Measurements from ENCODE around the gene SLC5A10.
A peak's percentile ranks its signal among the peaks of the same experiment; 100 is the strongest.

Gene SLC5A10

GRCh38 chr17:18984273-18985114 lies 32.5 kb downstream of the SLC5A10 start:
- no peak for DNase-seq (ENCODE audit: low spot score)

GRCh38 chr17:18985475-18985874 lies 33.5 kb downstream of the SLC5A10 start:
- DNase-seq (ENCODE audit: low spot score), result no peak

GRCh38 chr17:18986541-18987229 lies 34.7 kb downstream of the SLC5A10 start:
- no peak for DNase-seq (ENCODE audit: low spot score)

DNA sequence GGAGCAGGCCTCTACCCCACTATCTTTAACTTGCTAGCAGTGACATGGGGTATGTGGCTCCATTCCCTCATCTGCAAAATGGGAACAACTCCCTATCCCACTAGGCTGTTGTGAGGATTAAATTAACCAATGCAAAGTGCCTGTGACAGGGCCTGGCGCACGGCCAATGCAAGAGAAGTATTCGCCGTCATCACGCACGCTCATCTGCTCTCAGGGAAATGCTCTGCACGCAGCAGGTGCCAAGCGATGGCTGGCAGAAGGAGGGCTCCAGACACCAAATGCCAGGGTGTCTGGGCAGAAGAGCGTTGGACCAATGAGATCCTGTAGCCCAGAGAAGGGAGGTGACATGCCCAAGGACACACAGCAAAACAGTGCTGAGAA lies 35.3 kb downstream of the SLC5A10 start:
- no peak for DNase-seq (ENCODE audit: low spot score)

GRCh38 chr17:18987862-18988545 lies 36.0 kb downstream of the SLC5A10 start:
- no peak for DNase-seq (ENCODE audit: low spot score)

- DNase-seq (ENCODE audit: low spot score), result no peak
These were observed 36.7 kb downstream of the SLC5A10 start for GRCh38 chr17:18988546-18989173.

DNA sequence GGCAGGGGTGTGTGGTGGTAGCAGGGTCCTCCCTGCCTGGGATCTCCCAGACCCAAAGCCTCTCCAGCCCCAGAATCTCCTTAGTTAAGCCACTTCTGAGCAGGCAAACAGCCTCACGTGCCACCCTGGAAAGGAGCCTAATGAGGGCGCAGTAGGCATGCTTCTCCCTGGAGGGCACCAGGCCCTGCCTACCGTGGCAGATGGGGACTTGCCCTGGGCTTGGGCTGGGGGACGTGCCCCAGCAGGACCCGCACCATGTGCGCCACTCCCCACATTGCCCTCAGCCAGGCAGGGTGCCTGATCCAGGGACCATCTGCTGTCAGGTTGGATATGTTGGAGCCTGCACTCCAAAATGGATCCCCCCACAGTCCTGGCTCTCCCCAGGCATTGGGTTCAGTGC lies 38.4 kb downstream of the SLC5A10 start:
- DNase-seq (ENCODE audit: low spot score), result no peak

DNA sequence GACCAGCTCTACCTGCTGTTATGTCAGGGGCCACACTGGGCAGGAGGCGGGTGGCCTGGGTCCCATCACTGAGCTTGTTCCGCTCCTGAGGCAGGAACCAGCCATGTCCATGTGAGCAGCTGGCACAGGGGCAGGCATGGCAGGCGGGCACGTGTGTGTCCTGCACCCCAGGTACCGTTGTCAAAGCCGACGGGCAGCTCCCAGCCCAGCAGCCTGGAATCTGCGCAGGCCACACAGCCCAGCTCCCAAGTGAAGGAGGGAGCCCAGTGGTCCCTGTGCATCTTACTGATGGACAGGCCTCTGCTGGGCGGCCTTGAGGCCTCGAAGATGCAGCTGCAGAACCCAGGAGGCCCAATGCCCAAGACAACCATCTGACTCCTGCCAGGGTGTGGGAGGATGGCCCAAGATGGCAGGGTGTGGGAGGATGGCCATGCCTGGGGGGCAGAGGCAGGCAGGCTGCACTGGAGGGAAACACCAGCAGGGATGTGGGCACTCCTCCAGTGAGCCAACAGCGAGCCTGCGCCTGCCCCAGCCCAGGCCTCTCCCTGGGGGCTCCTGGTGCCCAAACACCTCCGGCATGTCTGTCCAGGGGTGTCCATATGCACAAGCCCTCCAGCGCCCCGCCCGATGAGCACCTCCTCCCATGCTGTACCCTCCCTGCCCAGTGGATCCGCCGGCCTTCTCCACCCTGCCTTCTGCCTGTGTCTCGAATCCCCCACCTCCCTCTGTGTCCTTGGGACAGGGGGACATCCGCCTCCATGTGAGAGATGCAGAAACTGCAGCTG lies 39.8 kb downstream of the SLC5A10 start:
- DNase-seq (ENCODE audit: low spot score), result no peak

DNA sequence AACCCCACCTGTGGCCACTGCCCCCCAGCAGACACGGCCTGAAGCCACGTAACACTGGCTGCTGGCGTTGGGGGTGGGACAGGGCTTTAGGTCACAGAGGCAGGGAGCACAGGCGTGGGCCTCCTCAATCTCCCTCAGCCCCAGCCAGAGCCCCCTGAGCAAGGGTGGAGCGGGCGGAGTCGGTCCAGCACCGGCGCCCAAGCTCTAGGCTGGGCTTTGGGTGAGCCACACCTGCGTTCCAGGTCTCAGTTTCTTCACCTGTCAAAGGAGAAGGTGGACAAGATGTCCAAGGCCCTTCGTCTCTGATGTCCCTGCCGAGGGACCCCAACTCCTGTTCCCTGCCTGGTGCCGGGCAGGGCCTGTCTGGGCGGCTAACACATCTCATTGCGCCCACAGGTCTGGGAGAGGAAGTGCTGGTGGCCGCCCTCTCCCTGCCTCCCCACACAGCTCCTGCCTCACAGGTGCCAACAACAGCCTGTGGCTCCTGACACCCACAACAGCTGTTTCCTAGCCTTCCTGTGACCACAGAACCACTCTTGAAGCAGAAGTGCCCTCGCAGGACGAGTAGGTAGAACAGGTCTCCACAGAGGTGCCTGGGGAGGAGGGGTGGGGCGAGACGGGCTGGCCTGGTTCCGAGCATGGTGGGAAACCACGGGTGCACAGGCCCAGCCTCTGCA lies 40.6 kb downstream of the SLC5A10 start:
- peak; percentile 28 for DNase-seq (ENCODE audit: low spot score)

DNA sequence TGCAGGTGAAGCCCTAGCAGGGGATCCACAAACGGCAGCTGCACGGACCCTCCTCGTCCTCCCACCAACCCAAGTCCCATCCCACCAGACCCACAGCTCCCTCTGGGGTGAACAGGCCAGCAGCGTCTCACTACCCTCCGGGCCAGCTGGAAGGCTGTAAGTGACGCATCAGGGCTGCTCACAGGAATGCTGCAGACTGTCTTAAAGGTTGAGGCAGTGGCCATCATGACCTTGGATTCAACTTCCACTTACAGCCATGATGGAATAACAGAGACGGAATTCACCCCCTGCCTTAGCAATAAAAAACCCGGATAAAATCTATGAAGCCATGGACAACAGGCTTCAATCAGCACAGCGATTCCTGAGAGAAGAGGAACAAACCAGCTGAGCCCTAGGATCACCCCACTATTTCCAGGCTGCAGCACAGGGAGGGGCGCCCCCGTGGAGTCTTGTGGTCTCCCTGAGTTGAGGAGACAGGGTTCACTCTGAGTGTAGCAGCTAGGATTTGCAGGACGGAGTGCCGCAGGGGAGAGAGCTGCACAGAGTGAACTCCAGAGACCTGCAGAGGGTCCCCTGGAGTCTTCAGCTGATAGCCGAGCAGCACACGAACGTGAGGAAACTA lies 42.1 kb downstream of the SLC5A10 start:
- DNase-seq (ENCODE audit: low spot score), result no peak

DNA sequence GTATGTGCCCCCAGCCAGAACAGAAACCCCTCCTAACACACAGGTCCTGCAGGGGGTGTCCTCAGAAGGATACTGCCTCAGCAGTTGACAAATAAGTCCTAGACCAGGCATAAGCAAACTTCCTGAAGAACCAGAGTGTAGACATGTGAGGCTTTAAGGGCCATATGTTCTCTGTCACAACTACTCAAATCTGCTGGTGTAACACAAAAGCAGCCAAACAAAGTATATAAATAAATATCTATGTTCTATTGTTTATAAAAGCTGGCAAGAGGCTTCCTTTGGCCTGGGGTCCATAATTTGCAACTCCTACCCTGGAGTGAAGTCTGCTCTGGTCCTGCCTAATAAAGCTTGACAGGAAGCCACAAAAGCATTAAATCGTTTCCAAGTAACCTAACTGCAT lies 42.7 kb downstream of the SLC5A10 start:
- DNase-seq (ENCODE audit: low spot score), result no peak

DNA sequence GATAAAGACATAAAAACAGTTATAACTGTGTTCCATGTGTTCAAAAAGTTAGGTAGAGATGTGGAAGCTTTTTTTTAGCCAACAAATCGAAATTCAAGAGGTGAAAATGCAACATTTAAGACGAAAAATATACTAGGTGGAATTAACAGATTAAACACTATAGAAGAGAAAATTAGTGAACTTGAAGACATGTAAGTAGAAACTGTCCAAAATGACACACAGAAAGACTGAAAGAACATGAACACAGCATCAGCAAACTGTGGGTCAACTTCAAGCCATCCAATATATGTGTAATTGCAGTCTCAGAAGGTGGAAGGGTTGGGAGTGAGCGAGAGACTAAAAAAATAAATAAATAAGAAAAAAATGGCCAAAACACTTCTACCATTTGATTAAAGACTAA lies 43.3 kb downstream of the SLC5A10 start:
- no peak for DNase-seq (ENCODE audit: low spot score)

DNA sequence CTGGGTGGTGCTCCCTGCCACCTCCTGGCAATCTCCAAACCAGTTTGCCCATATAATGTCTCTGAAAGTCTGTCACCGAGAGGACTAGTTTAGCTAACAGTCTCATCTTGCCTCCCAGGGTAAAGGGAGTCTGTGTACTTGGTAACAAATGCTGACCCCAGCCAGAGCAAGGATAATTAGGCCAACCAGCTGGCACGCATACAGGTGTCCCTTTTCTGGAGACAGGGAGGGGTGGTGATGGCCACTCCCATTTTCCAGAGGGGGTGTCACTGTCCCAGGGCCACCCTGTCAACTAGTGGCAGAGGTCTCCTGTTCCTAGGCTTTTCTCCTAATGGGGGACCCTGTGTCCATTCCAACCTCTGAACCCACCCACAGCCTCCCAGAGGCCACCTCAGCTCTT lies 44.5 kb downstream of the SLC5A10 start:
- DNase-seq (ENCODE audit: low spot score), result no peak

DNA sequence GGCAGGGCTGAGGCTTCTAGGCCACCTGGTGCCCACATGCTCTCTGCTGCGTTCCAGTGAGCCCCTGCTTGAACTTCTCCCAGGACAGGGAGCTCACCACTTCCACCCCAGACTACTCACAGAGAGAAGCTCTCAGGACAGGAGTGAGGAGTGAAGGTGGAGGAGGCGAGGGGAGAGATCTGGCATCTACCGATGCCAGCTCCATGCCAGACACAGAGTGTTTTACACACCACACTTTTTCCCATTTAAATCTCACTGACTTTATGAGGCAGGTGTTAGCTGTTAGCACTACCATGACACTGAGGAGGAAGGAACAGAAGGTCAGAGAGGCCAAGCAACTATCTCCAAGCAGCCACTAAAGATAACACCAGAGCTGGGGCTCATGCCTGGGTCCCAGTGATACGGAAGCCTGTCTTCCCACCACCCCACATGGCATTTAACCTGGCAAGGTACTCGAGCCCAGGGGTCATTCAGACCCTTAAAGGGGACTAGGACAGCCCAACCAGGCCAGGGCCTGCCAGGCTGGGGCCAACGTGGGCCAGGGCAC lies 45.8 kb downstream of the SLC5A10 start:
- no peak for DNase-seq (ENCODE audit: low spot score)

DNA sequence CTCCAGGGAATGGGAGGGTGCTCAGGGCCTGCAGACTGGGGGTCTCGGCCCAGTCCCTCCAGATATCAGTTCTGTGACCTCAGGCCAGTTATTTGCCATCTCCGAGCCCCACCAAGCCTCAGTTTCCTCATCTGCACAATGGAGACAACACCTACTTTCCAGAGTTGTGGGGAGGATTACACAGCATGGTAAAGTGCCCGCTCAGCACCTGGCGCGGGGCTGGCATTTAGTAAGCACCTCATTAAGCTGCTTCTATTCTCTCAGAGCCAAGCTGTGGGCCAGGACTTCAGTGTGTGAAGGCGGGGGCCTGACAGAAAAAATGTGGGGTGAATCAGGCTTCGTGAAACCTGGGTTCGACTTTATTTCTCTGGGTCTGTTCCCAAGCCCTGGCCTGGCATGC lies 47.4 kb downstream of the SLC5A10 start:
- no peak for DNase-seq (ENCODE audit: low spot score)

- DNase-seq (ENCODE audit: low spot score), result no peak
These were observed 47.9 kb downstream of the SLC5A10 start for GRCh38 chr17:18999911-19000310.

GRCh38 chr17:19000531-19001325 lies 48.8 kb downstream of the SLC5A10 start:
- DNase-seq (ENCODE audit: low spot score), result no peak

- no peak for DNase-seq (ENCODE audit: low spot score)
These were observed 50.1 kb downstream of the SLC5A10 start for GRCh38 chr17:19001907-19002590.

Measured in CD4-positive, alpha-beta T cell treated with Interleukin-15 for 4 hours (primary cell).